HG02840 (cell line): Measurements from ENCODE around the gene SLC22A2.
"Not testable (repeated sequence)": the region's sequence is repeated elsewhere in the genome, so short reads cannot be mapped to it uniquely, and the experiment has no call there.

ENCODE experiments used
- ATAC-seq: cut with Tn5 transposase; IDR thresholded peaks from one replicate; pipeline ENCODE4 v1.9.1; 2021; ENCODE audit warnings: mild to moderate bottlenecking, moderate library complexity, moderate number of reproducible peaks; ENCODE audit not compliant: unreplicated experiment, low FRiP score

SLC22A2 gene

GRCh38 chr6:160252073-160252813 lies 6.4 kb downstream of the SLC22A2 start:
- no peak for ATAC-seq

- ATAC-seq: no peak
These were observed 8.9 kb downstream of the SLC22A2 start for GRCh38 chr6:160249671-160250070.

- no peak for ATAC-seq
These were observed 10.1 kb downstream of the SLC22A2 start for GRCh38 chr6:160248538-160248937.

GRCh38 chr6:160247457-160247883 lies 11.2 kb downstream of the SLC22A2 start:
- ATAC-seq: no peak

- ATAC-seq: no peak
These were observed 17.9 kb downstream of the SLC22A2 start for GRCh38 chr6:160240691-160241084.

- no peak for ATAC-seq
These were observed 18.5 kb downstream of the SLC22A2 start for GRCh38 chr6:160239929-160240690.

- no peak for ATAC-seq
These were observed 19.6 kb downstream of the SLC22A2 start for GRCh38 chr6:160238761-160239751.

- no peak for ATAC-seq
These were observed 20.3 kb downstream of the SLC22A2 start for GRCh38 chr6:160238278-160238711.

GRCh38 chr6:160237597-160238275 lies 20.9 kb downstream of the SLC22A2 start:
- not testable (repeated sequence) for ATAC-seq

- not testable (repeated sequence) for ATAC-seq
These were observed 22.3 kb downstream of the SLC22A2 start for GRCh38 chr6:160236235-160236872.

- not testable (repeated sequence) for ATAC-seq
These were observed 24.5 kb downstream of the SLC22A2 start for GRCh38 chr6:160233950-160234640.

- ATAC-seq: no peak
These were observed 30.9 kb downstream of the SLC22A2 start for GRCh38 chr6:160227769-160228161.

GRCh38 chr6:160227038-160227768 lies 31.4 kb downstream of the SLC22A2 start:
- no peak for ATAC-seq

GRCh38 chr6:160226118-160226591 lies 32.5 kb downstream of the SLC22A2 start:
- ATAC-seq: no peak

- no peak for ATAC-seq
These were observed 33.9 kb downstream of the SLC22A2 start for GRCh38 chr6:160224639-160225237.

- ATAC-seq: no peak
These were observed 36.1 kb downstream of the SLC22A2 start for GRCh38 chr6:160222491-160222890.

GRCh38 chr6:160221918-160222317 lies 36.7 kb downstream of the SLC22A2 start:
- no peak for ATAC-seq

GRCh38 chr6:160221423-160221822 lies 37.2 kb downstream of the SLC22A2 start:
- ATAC-seq: no peak
